AG09319 (cell line): ENCODE results near the gene RSRC1.

ENCODE experiments used
- DNase-seq: peaks from one replicate; pipeline ENCODE4 v3.0.0-alpha.2; 2010; ENCODE audit warnings: low read depth; ENCODE audit errors: extremely low read depth
- TF ChIP-seq, protein P1 (sequence below): IDR thresholded peaks from 2 replicates; pipeline ENCODE4 v1.5.1; 2011; ENCODE audit warnings: low read depth, mild to moderate bottlenecking, inconsistent platforms, low read length, moderate library complexity

RSRC1 gene

DNA sequence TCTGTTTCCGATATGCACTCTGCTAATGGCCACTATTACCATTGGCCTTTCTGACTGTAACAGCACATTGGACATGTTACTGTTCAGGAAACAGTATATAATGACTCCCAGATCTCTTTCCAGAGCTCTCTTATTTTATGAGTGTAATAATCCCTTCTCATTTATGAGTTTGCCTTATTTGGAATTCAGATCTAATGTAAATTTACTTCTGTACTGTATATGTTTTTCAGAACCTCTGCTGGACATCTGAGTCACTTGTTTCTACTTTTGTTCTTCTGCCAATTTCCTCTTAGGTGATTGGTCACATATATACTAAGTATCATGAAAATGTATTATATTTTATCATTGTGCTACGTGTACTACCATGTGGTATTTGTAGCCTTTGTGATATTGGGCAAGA is 30.5 kb downstream of the RSRC1 start:
- TF ChIP-seq, protein P1, sequence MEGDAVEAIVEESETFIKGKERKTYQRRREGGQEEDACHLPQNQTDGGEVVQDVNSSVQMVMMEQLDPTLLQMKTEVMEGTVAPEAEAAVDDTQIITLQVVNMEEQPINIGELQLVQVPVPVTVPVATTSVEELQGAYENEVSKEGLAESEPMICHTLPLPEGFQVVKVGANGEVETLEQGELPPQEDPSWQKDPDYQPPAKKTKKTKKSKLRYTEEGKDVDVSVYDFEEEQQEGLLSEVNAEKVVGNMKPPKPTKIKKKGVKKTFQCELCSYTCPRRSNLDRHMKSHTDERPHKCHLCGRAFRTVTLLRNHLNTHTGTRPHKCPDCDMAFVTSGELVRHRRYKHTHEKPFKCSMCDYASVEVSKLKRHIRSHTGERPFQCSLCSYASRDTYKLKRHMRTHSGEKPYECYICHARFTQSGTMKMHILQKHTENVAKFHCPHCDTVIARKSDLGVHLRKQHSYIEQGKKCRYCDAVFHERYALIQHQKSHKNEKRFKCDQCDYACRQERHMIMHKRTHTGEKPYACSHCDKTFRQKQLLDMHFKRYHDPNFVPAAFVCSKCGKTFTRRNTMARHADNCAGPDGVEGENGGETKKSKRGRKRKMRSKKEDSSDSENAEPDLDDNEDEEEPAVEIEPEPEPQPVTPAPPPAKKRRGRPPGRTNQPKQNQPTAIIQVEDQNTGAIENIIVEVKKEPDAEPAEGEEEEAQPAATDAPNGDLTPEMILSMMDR = no peak
- DNase-seq = no peak

DNA sequence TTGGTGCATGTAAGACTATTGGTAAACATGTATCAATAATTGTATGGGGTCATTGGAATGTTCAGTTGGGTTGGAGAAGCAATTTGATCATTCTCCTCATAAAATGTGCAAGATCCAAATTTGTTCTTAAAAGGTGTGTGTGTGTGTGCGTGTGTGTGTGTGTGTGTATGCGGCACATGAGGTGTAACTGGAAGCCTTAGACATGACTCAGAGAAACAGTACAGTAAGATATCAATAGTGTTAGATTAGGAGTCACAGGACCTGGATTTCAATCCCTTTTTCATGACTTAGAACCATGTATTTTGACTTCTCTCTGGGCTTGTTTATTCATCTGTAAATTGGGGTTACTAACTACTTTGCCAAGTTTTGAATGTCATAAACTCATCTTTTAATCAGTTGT is 38.3 kb downstream of the RSRC1 start:
- DNase-seq = no peak
- TF ChIP-seq, protein P1 = no peak

DNA sequence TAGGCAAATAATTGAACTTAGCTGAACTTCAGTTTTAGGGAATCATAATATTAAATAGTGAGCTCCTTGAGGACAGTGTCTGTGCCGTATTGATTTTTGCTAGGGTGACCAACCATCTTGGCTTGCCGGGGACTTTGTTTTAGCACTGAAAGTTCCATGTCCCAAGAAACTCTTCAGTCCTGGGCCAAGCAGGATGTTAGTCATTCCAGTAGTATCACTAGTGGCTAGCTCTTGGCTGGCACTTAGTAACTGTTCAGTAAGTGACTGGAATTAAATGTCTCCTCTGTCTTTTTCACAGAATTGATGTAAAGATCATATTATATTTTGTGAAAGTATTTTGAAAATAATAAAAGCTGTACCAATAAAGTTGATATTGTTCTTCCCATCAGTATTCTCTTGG is 42.3 kb downstream of the RSRC1 start:
- no peak for DNase-seq
- TF ChIP-seq, protein P1 = no peak

DNA sequence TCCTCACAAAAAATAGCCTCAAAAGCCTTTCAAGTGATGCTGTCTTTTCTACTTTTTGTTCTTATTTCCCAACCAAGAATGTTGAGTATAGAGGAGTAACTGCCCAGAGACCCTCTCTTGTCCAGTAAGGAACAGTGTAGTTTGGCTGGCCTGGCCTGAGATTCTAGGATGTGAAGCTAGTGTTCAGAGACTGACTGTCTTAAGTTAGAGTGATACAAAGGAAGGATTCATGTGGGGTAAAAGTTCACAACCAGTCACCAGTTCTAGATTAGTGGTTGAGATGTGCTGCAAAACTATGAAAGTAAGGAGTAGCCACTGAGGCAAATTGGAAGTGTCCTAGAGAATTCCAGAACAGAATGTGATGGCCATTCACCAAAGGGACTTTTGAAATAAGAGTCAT is 49.1 kb downstream of the RSRC1 start:
- TF ChIP-seq, protein P1 = no peak
- no peak for DNase-seq

DNA sequence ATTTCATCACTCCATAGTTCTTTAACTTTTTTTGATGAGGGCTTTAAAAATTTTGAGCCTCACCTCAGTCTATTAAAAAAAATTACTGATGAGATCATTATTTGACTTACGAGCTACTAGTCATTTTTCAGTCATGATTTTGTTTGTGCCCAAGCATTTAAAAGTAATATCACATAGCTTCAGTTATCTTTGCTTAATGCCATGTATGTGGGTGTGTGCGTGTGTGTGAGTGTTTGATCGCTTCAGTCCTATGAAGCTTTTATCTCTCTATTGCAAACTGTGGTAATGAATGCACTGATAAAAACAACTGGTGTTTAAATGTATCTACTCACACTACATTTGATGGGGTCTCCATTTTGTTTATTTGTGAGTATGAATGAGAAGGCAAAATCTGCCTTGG is 49.8 kb downstream of the RSRC1 start:
- TF ChIP-seq, protein P1 = no peak
- no peak for DNase-seq

DNA sequence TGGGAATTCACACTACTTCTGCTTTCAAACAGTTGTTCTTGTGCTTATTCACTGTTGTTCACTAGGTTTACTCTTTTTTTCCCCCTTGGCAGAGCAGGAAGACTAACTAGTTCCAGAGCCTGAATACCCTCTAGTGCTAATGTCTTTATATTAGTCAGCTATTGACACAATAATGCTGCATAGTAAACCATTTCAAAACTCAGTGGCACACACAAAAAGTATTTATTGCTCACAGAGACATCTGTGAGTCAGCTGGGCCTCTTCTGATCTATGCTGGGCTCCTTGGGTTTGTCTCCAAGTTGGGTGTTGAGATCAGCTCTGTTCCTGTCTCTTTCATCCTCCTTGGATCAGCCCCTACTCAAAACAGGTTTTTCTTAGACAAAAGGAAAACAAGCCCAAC is 51.1 kb downstream of the RSRC1 start:
- TF ChIP-seq, protein P1 = no peak
- DNase-seq = peak; percentile 62

DNA sequence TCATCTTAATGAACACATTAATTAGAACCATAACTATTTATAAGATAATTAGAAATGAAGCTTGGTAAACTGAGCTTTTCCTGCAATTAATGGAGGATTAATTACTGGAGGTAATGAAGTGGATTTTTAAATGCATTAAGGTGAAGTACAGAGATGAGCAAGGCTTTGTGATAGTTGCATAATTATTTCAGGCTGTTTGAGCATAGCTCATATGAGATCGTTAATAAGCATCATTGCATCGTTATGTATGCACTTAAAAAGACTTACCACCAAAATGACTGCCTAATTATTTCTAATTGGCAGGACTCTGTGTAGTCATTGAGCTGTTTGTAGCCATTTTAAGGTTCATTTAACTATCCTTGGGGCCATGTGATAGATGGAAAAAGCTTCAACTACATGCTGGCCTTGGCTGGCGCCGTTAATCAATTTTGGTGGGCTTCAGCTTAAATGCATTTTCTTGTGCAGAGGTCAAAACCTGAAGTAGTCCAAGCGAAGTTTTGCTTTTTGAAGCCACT is 55.3 kb downstream of the RSRC1 start:
- TF ChIP-seq, protein P1 = no peak
- DNase-seq = no peak
